ENCODE measurements around the gene IL19.

The IL19 gene

DNA sequence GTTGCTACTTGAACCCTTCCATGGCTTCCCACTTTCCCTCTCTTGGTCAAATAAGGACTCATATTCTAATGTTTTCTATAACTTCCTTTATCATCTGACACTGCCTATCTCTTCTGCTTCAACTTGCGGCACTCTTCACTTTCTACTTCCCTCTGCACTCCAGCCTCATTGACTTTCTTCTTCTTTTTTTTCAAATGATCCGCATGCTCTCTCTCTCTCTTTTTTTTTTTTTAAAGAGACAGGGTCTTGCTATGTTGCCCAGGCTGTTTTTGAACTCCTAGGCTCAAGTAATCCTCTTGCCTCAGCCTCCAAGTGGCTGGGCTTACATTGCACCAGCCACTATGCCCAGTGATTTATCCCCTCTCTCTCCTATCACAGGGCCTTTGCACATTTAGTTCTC is 9.1 kb downstream of the IL19 start:
- DNase-seq (ENCODE audit: low read depth), result no peak
- no peak overlapping the region for H3K4me3 ChIP-seq (ENCODE audit: low read length)
- TF ChIP-seq, protein P1, sequence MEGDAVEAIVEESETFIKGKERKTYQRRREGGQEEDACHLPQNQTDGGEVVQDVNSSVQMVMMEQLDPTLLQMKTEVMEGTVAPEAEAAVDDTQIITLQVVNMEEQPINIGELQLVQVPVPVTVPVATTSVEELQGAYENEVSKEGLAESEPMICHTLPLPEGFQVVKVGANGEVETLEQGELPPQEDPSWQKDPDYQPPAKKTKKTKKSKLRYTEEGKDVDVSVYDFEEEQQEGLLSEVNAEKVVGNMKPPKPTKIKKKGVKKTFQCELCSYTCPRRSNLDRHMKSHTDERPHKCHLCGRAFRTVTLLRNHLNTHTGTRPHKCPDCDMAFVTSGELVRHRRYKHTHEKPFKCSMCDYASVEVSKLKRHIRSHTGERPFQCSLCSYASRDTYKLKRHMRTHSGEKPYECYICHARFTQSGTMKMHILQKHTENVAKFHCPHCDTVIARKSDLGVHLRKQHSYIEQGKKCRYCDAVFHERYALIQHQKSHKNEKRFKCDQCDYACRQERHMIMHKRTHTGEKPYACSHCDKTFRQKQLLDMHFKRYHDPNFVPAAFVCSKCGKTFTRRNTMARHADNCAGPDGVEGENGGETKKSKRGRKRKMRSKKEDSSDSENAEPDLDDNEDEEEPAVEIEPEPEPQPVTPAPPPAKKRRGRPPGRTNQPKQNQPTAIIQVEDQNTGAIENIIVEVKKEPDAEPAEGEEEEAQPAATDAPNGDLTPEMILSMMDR (conservative IDR thresholded peaks at IDR 0.05; ENCODE audit: low read length), result no peak

DNA sequence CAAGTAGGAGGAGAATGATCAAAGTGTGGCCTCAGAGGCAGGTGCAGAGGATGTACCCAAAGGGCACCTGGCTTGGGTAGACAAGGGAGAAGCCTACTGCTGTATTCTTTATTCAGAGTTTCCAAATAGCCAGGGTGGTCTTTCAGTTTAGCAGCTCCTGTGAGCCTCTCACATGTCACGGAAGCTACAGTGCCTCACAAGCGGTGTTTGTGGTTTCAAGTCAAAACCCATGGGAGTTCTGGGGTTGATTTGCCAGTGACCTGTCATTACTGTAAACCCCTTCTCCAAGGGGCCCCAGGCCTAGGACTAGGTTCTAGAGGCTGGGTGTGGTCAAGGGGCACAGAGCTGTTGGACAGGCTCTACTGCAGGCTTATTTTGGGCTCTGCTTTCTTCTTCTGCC is 11.9 kb downstream of the IL19 start:
- TF ChIP-seq, protein P1 (conservative IDR thresholded peaks at IDR 0.05; ENCODE audit: low read length), result no peak
- no peak for DNase-seq (ENCODE audit: low read depth)
- no peak overlapping the region for H3K4me3 ChIP-seq (ENCODE audit: low read length)

DNA sequence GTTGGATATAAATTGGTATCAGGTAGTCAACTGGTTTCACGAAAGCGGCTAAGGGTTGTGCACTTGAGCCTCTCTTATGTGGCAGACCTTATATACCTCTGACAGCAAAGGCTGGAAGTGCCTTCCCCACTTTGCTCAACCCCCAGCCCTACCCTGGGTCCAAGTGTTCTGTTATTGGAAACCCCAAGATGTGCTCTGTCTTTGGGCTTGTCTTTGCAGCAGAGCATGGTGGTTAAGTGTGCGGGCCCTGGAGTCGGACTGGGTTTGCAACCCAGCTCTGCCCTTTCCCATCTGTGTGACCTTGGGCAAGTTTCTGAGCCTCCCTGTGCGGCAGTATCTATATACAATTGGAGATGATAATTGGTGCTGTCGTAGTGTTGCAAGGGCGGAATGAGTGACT is 12.9 kb downstream of the IL19 start:
- TF ChIP-seq, protein P1 (conservative IDR thresholded peaks at IDR 0.05; ENCODE audit: low read length), result no peak
- DNase-seq (ENCODE audit: low read depth), result no peak
- H3K4me3 ChIP-seq (ENCODE audit: low read length), result no peak overlapping the region

DNA sequence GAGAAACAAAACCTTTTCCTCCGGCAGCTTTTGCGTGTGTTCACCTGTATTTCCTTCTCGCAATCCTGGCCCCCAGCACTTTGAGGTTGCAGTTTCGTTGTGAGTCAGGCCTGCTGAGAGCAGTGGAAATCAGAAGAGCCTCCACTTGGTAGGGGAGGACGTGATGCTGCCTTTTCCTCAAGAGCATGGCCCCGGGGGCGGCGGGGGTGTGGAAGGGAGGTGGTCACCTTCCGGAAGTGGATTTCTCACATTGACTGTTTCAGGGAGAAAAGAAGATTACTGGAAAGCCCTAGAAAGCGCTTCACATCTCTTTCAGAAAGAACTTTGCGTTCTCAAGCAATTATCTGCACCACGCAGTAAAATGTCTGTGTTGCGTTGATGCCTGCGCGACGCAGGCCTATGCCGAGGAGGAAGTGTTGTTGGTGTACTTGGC is 13.9 kb downstream of the IL19 start:
- DNase-seq (ENCODE audit: low read depth), result no peak
- TF ChIP-seq, protein P1 (conservative IDR thresholded peaks at IDR 0.05; ENCODE audit: low read length), result no peak
- no peak overlapping the region for H3K4me3 ChIP-seq (ENCODE audit: low read length)

DNA sequence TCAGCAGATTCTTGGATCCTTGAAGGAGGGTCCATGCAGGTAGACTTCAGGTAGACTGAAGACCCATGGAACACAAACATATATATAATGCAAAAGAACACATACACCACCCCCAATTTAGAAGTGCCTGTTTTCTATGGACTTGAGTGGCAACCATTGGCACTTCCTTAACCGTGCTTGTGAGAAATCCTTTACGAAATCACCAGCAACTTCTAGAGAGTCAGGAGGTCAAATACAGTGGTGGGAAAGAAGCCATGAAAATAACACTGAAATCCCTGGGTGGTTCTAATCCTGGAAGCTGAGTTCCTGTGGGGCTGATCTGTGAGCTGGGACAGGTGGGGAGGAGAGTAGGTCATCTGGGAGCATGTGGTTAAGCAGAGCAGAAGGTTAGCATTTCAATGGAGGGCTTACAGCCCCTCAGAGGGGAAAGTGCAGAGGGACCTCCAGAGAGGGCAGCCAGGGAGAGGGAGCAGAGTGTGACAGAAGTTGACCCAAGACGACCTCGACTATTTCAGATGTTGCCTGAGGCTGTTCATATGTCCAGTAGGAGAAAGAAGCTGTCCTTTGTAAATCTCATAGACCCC is 14.7 kb downstream of the IL19 start:
- TF ChIP-seq, protein P1 (conservative IDR thresholded peaks at IDR 0.05; ENCODE audit: low read length), result no peak
- no peak overlapping the region for H3K4me3 ChIP-seq (ENCODE audit: low read length)
- no peak for DNase-seq (ENCODE audit: low read depth)

DNA sequence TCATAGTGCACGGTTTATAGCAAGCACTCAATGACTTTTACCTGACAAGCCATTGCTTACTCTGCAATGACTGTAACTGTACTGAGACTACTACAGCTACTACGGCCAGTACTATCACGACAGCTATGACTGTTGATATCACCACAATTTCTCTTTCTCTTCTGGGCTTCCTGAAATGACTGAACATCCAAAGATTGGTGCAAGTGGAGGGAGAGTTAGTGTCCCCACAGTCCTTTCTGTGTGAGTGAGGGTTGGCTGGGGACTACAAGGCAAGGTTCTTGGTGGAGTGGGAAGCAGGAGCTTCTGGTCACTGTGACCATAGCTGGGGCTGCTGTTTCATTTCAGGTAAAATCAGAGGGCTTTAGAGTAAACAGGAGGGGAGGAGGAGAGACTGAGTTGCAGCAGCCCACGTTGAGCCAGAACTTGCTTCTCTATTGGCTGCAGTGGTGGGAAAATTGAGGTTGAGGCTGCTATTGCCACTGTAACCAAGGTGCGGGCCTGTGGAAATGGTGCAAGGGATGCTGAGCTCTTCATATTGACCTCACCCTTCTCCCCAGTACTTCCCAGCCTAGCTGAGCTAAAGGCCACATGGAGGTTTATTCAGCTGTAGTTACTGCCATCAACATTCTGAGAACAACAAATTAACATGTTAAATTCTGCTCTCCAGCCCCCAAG is 15.8 kb downstream of the IL19 start:
- no peak for DNase-seq (ENCODE audit: low read depth)
- TF ChIP-seq, protein P1 (conservative IDR thresholded peaks at IDR 0.05; ENCODE audit: low read length), result no peak
- no peak overlapping the region for H3K4me3 ChIP-seq (ENCODE audit: low read length)

DNA sequence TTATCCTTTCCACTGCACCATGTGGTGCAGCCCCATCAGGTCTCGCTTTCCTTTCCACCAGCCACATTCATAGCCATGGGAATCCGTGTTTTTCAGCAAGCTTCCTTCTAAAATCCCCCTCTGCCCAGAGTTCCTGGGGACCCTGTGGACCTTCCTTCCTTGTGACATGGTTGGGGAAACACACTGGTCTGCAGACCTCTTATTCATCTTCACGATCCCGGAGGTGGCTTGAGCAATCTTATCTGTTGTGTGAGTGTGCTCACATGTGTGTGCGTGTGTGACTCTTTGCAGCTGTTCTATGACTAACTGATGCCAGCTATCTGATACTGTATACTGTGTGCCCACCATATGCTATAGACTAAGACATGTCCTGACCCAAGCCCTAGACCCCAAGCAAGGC is 17.3 kb downstream of the IL19 start:
- no peak overlapping the region for H3K4me3 ChIP-seq (ENCODE audit: low read length)
- DNase-seq (ENCODE audit: low read depth), result no peak
- TF ChIP-seq, protein P1 (conservative IDR thresholded peaks at IDR 0.05; ENCODE audit: low read length), result no peak

Measured in AG10803 (cell line).